Breast epithelium (tissue), 3 donors: Measurements from ENCODE around the gene PON2.

ENCODE experiments used
- CTCF ChIP-seq, 3 donors: fragments of 450-650 bp; IDR thresholded peaks; one replicate each; pipeline ENCODE4 v1.5.1; 2016 to 2017; ENCODE audit warnings: antibody characterized with exemption in 3 of 3, mild to moderate bottlenecking in 3 of 3, moderate library complexity in 3 of 3
- POLR2A ChIP-seq: fragments of 450-650 bp; IDR thresholded peaks from one replicate; pipeline ENCODE4 v1.6.1; 2016; ENCODE audit warnings: antibody characterized with exemption, mild to moderate bottlenecking, moderate library complexity

DNA sequence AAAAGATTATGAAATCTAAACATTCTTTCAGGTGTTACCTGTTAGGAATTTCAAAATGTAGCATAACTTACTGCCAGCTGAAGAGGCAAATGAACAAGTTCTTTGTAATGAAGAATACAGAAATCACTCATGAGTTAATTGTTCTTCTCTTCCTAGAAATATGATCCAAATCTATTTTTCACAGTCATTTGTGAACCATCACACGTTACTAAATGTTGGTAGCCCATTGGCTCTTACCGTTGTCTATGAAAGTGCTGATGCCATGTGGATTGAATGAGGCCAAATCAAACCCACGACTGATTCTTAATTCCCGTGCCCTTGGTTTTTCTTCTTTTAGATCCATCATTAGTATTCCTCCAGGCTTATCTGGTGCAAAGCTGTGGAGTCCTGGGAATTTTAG, 22.8 kb downstream of the PON2 start:
- TF ChIP-seq CTCF (IDR thresholded peaks at IDR 0.05) (no peak), POLR2A (no peak)
